Measurements from ENCODE around the gene PTPRD.
A peak's percentile ranks its signal among the peaks of the same experiment; 100 is the strongest.

Gene PTPRD

GRCh38 chr9:8610256-8610655, 2002.5 kb downstream of the PTPRD start:
- no peak for DNase-seq

- no peak for DNase-seq
Observed at GRCh38 chr9:8605096-8605495, 2007.7 kb downstream of the PTPRD start.

GRCh38 chr9:8604201-8604600, 2008.6 kb downstream of the PTPRD start:
- no peak for DNase-seq

- DNase-seq, result no peak
Observed at GRCh38 chr9:8600914-8601680, 2011.7 kb downstream of the PTPRD start.

GRCh38 chr9:8599937-8600336, 2012.9 kb downstream of the PTPRD start:
- DNase-seq, result no peak

- no peak for DNase-seq
Observed at GRCh38 chr9:8589476-8589875, 2023.3 kb downstream of the PTPRD start.

GRCh38 chr9:8585036-8585435, 2027.8 kb downstream of the PTPRD start:
- no peak for DNase-seq

- DNase-seq, result no peak
Observed at GRCh38 chr9:8579661-8580060, 2033.1 kb downstream of the PTPRD start.

- DNase-seq, result no peak
Observed at GRCh38 chr9:8576741-8577140, 2036.1 kb downstream of the PTPRD start.

- no peak for DNase-seq
Observed at GRCh38 chr9:8574846-8575245, 2038.0 kb downstream of the PTPRD start.

GRCh38 chr9:8572209-8572608, 2040.6 kb downstream of the PTPRD start:
- no peak for DNase-seq

GRCh38 chr9:8571643-8572042, 2041.2 kb downstream of the PTPRD start:
- no peak for DNase-seq

GRCh38 chr9:8570776-8571175, 2042.0 kb downstream of the PTPRD start:
- DNase-seq, result peak in 1 of 3 experiments; percentile 41

- no peak for DNase-seq
Observed at GRCh38 chr9:8569823-8570222, 2043.0 kb downstream of the PTPRD start.

GRCh38 chr9:8567963-8568579, 2044.7 kb downstream of the PTPRD start:
- no peak for DNase-seq

GRCh38 chr9:8564960-8565359, 2047.8 kb downstream of the PTPRD start:
- no peak for DNase-seq

GRCh38 chr9:8560560-8561525, 2052.0 kb downstream of the PTPRD start:
- DNase-seq, result peak in 1 of 3 experiments; percentile 1

GRCh38 chr9:8558176-8558575, 2054.6 kb downstream of the PTPRD start:
- DNase-seq, result no peak

- DNase-seq, result no peak
Observed at GRCh38 chr9:8555762-8556500, 2056.9 kb downstream of the PTPRD start.

- DNase-seq, result no peak
Observed at GRCh38 chr9:8553444-8553843, 2059.4 kb downstream of the PTPRD start.

GRCh38 chr9:8552732-8553131, 2060.1 kb downstream of the PTPRD start:
- DNase-seq, result no peak

GRCh38 chr9:8549214-8549613, 2063.6 kb downstream of the PTPRD start:
- DNase-seq, result no peak

GRCh38 chr9:8543219-8543618, 2069.6 kb downstream of the PTPRD start:
- peak in 1 of 3 experiments; percentile 6 for DNase-seq
